PC-9 (cell line): ENCODE measurements around the gene SLC22A1.

Experiments
- CTCF ChIP-seq: fragments of 200-600 bp; sonication (generic); conservative IDR thresholded peaks from 2 replicates; pipeline ENCODE4 v1.6.1; 2017; ENCODE audit warnings: mixed run types, antibody characterized with exemption, mild to moderate bottlenecking, moderate library complexity
- EZH2 ChIP-seq: fragments of 200-600 bp; sonication (generic); IDR thresholded peaks from 2 replicates; pipeline ENCODE4 v1.8.0; 2017; ENCODE audit warnings: antibody characterized with exemption, low read depth

GRCh38 chr6:160173806-160174527, 52.4 kb downstream of the SLC22A1 start:
- TF ChIP-seq CTCF (no peak), EZH2 (no peak)
